Epithelial cell of esophagus (primary cell): ENCODE results near the gene ST8SIA2.

Experiments
- DNase-seq: peaks from one replicate; pipeline ENCODE4 v3.0.0; 2010; ENCODE audit warnings: low read depth
- H3K4me3 ChIP-seq: 2 replicates; pipeline ENCODE4 v1.5.1; 2011; ENCODE audit warnings: mild to moderate bottlenecking, low read length, control low read depth
- CTCF ChIP-seq: IDR thresholded peaks from 2 replicates; pipeline ENCODE4 v1.5.1; 2011; ENCODE audit warnings: low read depth, mild to moderate bottlenecking, low read length, control low read depth, inconsistent platforms; ENCODE audit not compliant: insufficient read depth; ENCODE audit errors: missing control alignments

ST8SIA2 gene

GRCh38 chr15:92460023-92460422 is 66.3 kb downstream of the ST8SIA2 start:
- DNase-seq: no peak
- no peak for TF ChIP-seq CTCF
- H3K4me3 ChIP-seq: no peak overlapping the region

GRCh38 chr15:92462424-92463125 is 68.9 kb downstream of the ST8SIA2 start:
- no peak for TF ChIP-seq CTCF
- no peak for DNase-seq
- H3K4me3 ChIP-seq: no peak overlapping the region

- no peak overlapping the region for H3K4me3 ChIP-seq
- DNase-seq: no peak
- no peak for TF ChIP-seq CTCF
These were observed 69.7 kb downstream of the ST8SIA2 start for GRCh38 chr15:92463352-92463751.

GRCh38 chr15:92463826-92464225 is 70.1 kb downstream of the ST8SIA2 start:
- DNase-seq: no peak

GRCh38 chr15:92466834-92467233 is 73.2 kb downstream of the ST8SIA2 start:
- no peak for TF ChIP-seq CTCF
- H3K4me3 ChIP-seq: no peak overlapping the region
- DNase-seq: no peak

More at GRCh38 chr15:92463826-92464225, 70.1 kb downstream of the ST8SIA2 start:
- no peak for TF ChIP-seq CTCF
- H3K4me3 ChIP-seq: no peak overlapping the region

GRCh38 chr15:92467245-92467644 is 73.6 kb downstream of the ST8SIA2 start:
- H3K4me3 ChIP-seq: no peak overlapping the region
- DNase-seq: no peak
- no peak for TF ChIP-seq CTCF

- DNase-seq: no peak
- no peak overlapping the region for H3K4me3 ChIP-seq
- TF ChIP-seq CTCF: no peak
These were observed 75.3 kb downstream of the ST8SIA2 start for GRCh38 chr15:92468991-92469390.
